Stimulated activated CD4-positive, alpha-beta T cell treated with anti-CD3 and anti-CD28 coated beads, Interleukin-12 subunit alpha, Interleukin-12 subunit beta, amount 100 ng/mL, for 48 hours (primary cell): Measurements from ENCODE around the gene NCOA5.
A peak's percentile ranks its signal among the peaks of the same experiment; 100 is the strongest.
"Not testable (repeated sequence)": the region's sequence is repeated elsewhere in the genome, so short reads cannot be mapped to it uniquely, and the experiment has no call there.

Experiments used
- DNase-seq, 3 donors: peaks; one replicate each; pipeline ENCODE4 v3.0.0-alpha.2; 2020; ENCODE audit warnings: low read depth in 2 of 3, low spot score in 1 of 3

Gene NCOA5

GRCh38 chr20:46093531-46093930, 3.8 kb upstream of the NCOA5 start:
- DNase-seq: no peak

DNA sequence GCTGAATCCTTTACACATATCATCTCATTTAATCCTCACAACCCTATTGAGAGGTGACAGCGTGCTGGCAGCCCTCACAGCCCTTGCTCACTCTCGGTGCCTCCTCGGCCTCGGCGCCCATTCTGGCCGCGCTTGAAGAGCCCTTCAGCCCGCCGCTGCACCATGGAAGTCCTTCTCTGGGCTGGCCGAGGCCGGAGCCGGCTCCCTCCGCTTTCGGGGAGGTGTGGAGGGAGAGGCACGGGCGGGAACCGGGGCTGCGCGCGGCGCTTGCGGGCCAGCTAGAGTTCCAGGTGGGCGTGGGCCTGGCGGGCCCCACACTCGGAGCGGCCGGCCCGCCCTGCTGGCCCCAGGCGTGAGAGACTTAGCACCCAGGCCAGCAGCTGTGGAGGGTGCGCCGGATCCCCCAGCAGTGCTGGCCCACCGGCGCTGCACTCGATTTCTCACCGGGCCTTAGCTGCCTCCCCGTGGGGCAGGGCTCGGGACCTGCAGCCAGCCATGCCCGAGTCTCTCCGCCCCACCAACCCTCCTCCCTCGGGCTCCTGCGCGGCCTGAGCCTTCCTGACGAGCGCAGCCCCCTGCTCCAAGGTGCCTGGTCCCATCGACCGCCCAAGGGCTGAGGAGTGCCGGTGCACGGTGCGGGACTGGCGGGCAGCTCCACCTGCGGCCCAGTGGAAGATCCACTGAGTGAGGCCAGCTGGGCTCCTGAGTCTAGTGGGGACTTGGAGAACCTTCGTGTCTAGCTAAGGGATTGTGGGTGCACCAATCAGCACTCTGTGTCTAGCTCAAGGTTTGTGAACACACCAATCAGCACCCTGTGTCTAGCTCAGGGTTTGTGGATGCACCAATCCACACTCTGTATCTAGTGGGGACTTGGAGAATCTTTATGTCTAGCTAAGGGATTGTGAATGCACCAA, 2.1 kb upstream of the NCOA5 start:
- not testable (repeated sequence) for DNase-seq

DNA sequence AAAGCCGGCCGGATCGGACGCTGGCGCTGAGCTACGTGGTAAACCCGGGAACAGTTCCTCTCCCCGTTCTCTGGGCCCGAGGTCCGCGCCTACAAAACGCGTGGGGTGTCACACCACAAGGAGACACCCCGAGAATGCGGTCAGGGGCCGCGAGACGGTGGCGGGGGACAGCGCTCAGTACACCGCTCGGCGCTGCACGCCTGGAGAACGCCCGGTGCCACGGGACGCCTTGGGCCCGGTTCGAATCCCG, 670 bp downstream of the NCOA5 start:
- peak; percentile 40 to 59 (median 42) for DNase-seq

DNA sequence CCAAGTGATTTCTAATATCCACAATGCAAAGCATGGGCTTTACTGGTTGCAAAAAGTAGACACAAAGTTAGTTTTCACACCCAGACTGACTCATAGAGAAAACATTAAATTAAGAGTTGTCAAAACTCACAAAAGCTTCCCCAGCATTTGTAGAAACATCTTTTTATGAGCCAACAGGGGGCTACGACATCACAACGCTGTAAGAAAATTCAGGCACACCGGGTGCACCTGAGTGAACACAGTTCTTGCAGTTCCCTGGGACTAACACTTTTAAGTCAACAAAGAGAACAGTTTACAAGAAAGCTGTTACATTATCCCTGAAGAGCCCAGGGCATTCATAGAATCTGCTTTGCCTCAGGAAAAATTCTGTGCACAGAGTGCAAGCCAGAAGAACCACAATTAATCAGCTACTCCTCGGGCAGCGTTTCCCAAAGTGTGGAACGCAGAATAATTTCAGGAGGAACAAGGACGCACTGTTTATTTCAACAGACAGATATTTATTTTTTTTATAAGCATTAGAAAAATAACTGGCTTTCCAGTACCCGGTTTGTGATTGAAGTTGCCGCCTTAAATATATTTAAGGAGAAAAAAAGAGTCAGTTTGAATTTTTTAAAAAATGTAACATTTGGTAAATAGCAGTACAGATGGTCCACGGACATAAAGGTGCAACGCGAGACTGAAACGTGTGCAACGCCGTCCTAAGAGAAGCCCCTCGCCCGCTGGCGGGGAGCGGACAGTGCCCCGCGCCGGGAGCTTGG, 1.2 kb downstream of the NCOA5 start:
- DNase-seq: no peak

GRCh38 chr20:46087161-46087560, 2.6 kb downstream of the NCOA5 start:
- no peak for DNase-seq

DNA sequence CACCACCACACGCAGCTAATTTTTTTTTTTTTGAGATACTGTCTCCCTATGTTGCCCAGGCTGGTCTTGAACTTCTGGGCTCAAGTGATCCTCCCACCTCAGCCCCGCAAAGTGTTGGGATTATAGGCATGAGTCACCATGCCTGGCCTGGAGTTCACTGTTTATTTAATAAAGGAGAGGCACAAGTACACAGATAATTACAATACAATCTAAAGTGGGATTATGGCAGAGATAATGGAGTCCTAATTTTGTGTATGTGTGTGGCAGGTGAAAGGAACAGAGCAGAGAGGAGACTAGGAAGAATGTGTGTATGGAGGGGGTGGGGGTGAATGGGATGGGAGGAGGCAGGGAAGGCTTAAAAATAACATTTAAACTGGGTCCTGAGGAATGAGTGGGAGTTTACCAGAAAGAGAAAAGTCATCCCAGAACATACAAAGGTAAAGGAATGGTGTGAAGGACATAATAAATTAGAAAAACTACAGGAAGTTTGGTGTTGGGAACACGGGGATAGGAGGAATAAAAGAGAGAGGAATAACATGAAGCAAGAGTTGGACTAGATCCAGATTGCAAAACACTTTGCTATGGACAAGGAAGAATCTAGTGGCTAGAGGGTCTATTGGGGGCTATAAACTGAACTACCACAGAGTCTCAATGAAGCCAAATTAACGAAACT, 4.4 kb downstream of the NCOA5 start:
- DNase-seq: no peak

DNA sequence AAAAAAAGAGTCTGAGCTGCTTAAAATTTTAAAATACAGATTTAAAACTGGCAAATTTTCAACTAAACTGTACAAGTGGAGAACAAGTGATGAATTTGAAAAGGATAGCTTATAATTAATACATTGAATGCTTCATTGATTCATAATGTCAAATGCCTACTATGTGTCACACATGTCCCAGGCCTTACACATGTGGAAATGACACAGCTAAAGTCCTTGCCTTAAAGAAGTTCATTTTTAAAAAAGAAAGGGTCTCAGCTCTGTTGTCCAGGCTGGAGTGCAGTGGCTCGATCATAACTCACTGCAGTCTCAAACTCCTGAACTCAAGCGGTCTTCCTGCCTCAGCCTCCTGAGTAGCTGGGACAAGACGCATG, 5.0 kb downstream of the NCOA5 start:
- DNase-seq: no peak

GRCh38 chr20:46083531-46084061, 6.2 kb downstream of the NCOA5 start:
- no peak for DNase-seq

- DNase-seq: no peak
Observed at GRCh38 chr20:46083101-46083500, 6.7 kb downstream of the NCOA5 start.

- DNase-seq: no peak
Observed at GRCh38 chr20:46081074-46081473, 8.7 kb downstream of the NCOA5 start.

- DNase-seq: no peak
Observed at GRCh38 chr20:46078954-46079353, 10.8 kb downstream of the NCOA5 start.

- no peak for DNase-seq
Observed at GRCh38 chr20:46077642-46078305, 12.0 kb downstream of the NCOA5 start.

- no peak for DNase-seq
Observed at GRCh38 chr20:46076806-46077205, 13.0 kb downstream of the NCOA5 start.

DNA sequence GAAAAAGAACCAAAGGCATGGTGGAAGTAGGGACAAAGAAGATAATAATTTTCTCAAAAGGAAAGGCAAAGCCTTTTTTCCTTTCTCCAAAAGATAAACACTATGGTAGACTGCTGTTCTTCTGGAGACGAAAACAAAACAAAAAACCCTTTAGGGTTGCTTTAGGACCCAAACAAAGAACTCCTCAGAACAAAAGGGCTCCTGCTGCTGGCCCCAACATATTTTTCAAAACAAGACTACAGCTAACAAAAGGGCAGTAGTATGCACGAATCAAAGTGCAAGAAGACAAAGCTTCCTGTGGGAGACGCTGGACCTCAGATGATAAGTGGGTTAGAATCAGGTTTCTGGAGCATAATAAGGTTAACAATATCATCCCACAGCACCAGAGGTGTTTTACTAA, 15.8 kb downstream of the NCOA5 start:
- DNase-seq: no peak

- DNase-seq: no peak
Observed at GRCh38 chr20:46073443-46073842, 16.3 kb downstream of the NCOA5 start.

- no peak for DNase-seq
Observed at GRCh38 chr20:46073024-46073423, 16.7 kb downstream of the NCOA5 start.

- DNase-seq: no peak
Observed at GRCh38 chr20:46071573-46071972, 18.2 kb downstream of the NCOA5 start.

DNA sequence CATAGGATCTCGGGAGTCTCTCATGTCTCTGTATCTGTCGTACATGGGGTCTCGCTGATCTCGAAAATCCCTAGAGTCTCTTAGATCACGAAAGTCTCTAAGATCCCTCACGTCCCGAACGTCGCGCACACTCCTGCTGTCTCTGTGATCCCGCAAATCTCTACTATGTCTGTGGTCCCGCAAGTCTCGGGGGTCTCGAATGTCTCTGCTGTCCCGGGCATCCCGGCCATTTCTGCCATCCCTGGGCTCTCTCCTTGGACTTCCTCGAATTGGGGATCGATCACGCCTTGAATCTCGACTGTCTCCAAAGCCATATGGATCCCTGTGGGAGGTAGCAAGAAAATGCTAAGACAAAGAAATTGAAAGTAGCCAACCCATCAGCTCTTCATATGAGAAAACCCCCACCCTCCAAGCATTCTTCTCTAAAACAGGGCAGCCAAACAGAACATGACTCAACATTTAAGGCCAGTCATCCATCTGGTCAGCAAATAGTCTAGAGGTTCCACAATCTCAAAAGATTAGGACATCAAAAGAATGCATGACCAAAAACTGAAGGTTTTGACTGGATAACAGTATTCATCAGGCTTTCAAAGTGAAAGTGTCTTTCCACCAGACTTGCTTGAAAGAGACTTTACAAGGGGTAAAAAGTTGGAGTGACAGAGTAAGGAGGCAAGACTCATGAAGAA, 19.4 kb downstream of the NCOA5 start:
- no peak for DNase-seq

GRCh38 chr20:46065691-46066090, 24.1 kb downstream of the NCOA5 start:
- no peak for DNase-seq

- DNase-seq: no peak
Observed at GRCh38 chr20:46065006-46065405, 24.8 kb downstream of the NCOA5 start.

DNA sequence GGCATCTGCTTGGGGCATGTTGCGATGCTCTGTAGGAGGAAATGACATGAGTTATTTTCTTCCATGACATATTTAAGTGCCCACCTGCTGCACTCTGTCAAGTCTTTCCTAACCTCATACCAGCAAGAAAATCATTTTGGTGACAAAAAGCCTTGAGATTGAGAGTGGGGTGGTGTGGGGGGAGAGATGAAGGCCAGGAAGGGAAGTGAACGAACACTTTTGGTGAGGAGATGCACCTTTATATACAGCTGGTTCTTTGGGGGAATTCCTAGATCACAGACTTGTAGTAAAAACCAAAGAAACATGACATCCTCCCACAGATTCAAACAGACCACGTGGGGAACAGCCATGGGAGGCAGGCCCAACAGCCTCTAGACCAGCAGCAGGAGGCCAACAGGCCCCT, 26.1 kb downstream of the NCOA5 start:
- DNase-seq: no peak
